ENCODE measurements around the gene PGAP3. TPM values are rescaled to one million over a fixed set of nuclear protein-coding genes. Genes with fewer than 3 reads are reported as not detected.

PGAP3 gene
- total and polyA plus RNA-seq, 12 donors = 9.2 to 18.2 (median 13.8) TPM

GRCh38 chr17:39706921-39707337 lies 19.1 kb upstream of the PGAP3 start:
- Histone ChIP-seq H3K27ac (peak overlapping the region in 1 of 10 donors; percentile 81), H3K9me3 (no peaks in the 10 kb centered on the region), H3K27me3 (peaks cover 0 to under 1% (median 0%) of the 10 kb centered on the region in 7 donors), H3K36me3 (peaks cover 0 to 53% (median 18%) of the 10 kb centered on the region in 9 donors), H3K4me1 (peaks cover 7 to 45% (median 30%) of the 10 kb centered on the region in 9 donors), H3K4me3 (no peak overlapping the region)
- no peak for TF ChIP-seq CTCF (IDR thresholded peaks at IDR 0.05)
- 76 to 83% methylated on average over 7 of the region's 7 CpGs for WGBS, 2 donors
- no peak for ATAC-seq
- intact Hi-C loops (cut with DNase I) = no loop called here
- DNase-seq = no peak

- intact Hi-C loops (cut with DNase I) = no loop called here
- H3K4me3 ChIP-seq = no peak overlapping the region
- ATAC-seq = peak in 3 of 8 donors; percentile 4 to 6 (median 5)
- H3K36me3 ChIP-seq = peaks cover 0 to 48% (median 18%) of the 10 kb centered on the region in 9 donors
- no peaks in the 10 kb centered on the region for H3K9me3 ChIP-seq
- WGBS, 2 donors = 71 to 75% methylated on average over 8 of the region's 8 CpGs
- no peak for DNase-seq
- H3K4me1 ChIP-seq = peaks cover 7 to 51% (median 35%) of the 10 kb centered on the region in 9 donors
- H3K27ac ChIP-seq = peak overlapping the region in 7 of 10 donors; percentile 59 to 82 (median 74)
- no peak for TF ChIP-seq CTCF (IDR thresholded peaks at IDR 0.05)
- H3K27me3 ChIP-seq = peaks cover 0 to 6% (median 0%) of the 10 kb centered on the region in 7 donors
These were observed 18.5 kb upstream of the PGAP3 start for GRCh38 chr17:39706383-39706782.

- 51 to 68% methylated on average over 12 of the region's 12 CpGs for WGBS, 2 donors
- no peak for TF ChIP-seq CTCF (IDR thresholded peaks at IDR 0.05)
- no peaks in the 10 kb centered on the region for H3K9me3 ChIP-seq
- H3K4me3 ChIP-seq = no peak overlapping the region
- H3K4me1 ChIP-seq = peaks cover 10 to 56% (median 40%) of the 10 kb centered on the region in 9 donors
- intact Hi-C loops (cut with DNase I) = no loop called here
- peaks cover 0 to 42% (median 18%) of the 10 kb centered on the region in 9 donors for H3K36me3 ChIP-seq
- DNase-seq = peak; percentile 37 to 56
- peak; percentile 30 to 83 (median 67) for ATAC-seq
- H3K27ac ChIP-seq = peak overlapping the region in 9 of 10 donors; percentile 56 to 82 (median 70)
- peaks cover 0 to 11% (median 0%) of the 10 kb centered on the region in 7 donors for H3K27me3 ChIP-seq
These were observed 18.0 kb upstream of the PGAP3 start for GRCh38 chr17:39705786-39706348.

- ATAC-seq = peak in 3 of 8 donors; percentile 6 to 31 (median 14)
- Histone ChIP-seq H3K4me3 (no peak overlapping the region), H3K27ac (peak overlapping the region in 9 of 10 donors; percentile 56 to 82 (median 70)), H3K4me1 (peaks cover 10 to 62% (median 40%) of the 10 kb centered on the region in 9 donors), H3K27me3 (peaks cover 0 to 20% (median 0%) of the 10 kb centered on the region in 7 donors), H3K36me3 (peaks cover 0 to 34% (median 18%) of the 10 kb centered on the region in 9 donors), H3K9me3 (no peaks in the 10 kb centered on the region)
- 46 to 60% methylated on average over 11 of the region's 11 CpGs for WGBS, 2 donors
- intact Hi-C loops (cut with DNase I) = no loop called here
- peak in 4 of 9 donors; percentile 6 to 27 (median 19) for TF ChIP-seq CTCF (IDR thresholded peaks at IDR 0.05)
- DNase-seq = no peak
These were observed 17.1 kb upstream of the PGAP3 start for GRCh38 chr17:39704821-39705551.

Measured in heart right ventricle (tissue), 16 donors.